ENCODE results near the gene CACNA1F.

Gene CACNA1F

DNA sequence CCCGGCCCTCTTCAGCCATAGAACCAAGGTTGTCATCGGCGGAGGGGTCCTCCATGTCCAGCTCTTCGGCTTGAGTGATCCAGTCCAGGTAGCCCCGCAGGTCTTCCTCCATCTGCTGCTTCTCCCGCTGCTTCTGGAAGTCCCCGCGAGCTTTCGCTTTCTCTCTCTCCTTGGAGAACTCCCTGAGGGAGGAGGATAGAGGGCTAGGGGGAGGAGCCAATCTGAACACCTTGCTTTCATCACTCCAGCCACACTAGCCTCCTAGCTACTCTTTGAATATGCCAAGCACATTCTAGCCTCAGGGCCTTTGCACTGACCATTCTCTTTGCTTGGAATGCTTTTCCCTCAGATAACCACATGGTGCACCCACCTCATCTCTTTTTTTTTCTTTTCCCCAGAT, 6.2 kb downstream of the CACNA1F start:
- TF ChIP-seq, protein P1, sequence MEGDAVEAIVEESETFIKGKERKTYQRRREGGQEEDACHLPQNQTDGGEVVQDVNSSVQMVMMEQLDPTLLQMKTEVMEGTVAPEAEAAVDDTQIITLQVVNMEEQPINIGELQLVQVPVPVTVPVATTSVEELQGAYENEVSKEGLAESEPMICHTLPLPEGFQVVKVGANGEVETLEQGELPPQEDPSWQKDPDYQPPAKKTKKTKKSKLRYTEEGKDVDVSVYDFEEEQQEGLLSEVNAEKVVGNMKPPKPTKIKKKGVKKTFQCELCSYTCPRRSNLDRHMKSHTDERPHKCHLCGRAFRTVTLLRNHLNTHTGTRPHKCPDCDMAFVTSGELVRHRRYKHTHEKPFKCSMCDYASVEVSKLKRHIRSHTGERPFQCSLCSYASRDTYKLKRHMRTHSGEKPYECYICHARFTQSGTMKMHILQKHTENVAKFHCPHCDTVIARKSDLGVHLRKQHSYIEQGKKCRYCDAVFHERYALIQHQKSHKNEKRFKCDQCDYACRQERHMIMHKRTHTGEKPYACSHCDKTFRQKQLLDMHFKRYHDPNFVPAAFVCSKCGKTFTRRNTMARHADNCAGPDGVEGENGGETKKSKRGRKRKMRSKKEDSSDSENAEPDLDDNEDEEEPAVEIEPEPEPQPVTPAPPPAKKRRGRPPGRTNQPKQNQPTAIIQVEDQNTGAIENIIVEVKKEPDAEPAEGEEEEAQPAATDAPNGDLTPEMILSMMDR (IDR thresholded peaks at IDR 0.05; ENCODE audit: control extremely low read depth, extremely low read depth, low read depth, missing control alignments): no peak
- ChIA-PET POLR2A (no interaction called here), CTCF (no interaction called here)
- no peak for DNase-seq (ENCODE audit: extremely low spot score)

DNA sequence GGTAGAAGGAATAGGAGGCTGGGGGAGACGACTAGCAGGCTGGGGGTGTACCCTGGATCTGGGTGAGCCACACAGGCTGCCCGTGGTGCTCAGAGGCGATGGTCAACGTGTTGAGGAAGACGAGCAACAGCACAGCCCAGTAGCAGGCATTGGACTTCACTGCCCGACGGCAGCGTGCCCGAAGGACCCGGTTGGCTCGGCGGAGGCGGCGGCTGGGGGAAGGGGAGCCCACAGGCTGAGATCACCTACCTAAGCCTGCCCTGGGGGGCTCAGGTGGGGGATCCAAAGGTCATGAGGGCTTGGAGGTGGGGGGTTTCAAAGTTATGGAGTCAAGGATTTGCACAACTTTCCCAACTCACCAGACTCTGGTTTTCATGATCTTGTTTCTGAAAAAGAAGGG, 7.3 kb downstream of the CACNA1F start:
- TF ChIP-seq, protein P1 (IDR thresholded peaks at IDR 0.05; ENCODE audit: control extremely low read depth, extremely low read depth, low read depth, missing control alignments): no peak
- ChIA-PET POLR2A (no interaction called here), CTCF (no interaction called here)
- no peak for DNase-seq (ENCODE audit: extremely low spot score)

DNA sequence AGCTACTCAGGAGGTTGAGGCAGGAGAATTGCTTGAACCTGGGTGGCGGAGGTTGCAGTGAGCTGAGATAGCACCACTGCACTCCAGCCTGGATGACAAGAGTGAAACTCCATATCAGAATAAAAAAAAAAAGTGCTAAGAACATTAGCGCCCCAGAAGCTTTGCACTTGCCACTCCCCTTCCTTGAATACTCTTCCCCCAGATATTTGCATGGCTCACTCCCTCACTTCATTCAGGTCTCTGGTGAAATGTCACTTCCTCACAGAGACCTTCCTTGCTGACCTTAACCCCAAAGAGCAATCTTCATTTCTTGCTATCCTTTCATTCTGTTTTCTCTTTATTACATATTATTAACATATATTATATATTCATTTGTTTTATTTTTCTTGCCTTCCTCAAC, 11.3 kb downstream of the CACNA1F start:
- POLR2A ChIA-PET: no interaction called here
- TF ChIP-seq, protein P1 (IDR thresholded peaks at IDR 0.05; ENCODE audit: control extremely low read depth, extremely low read depth, low read depth, missing control alignments): no peak
- DNase-seq (ENCODE audit: extremely low spot score): no peak
- CTCF ChIA-PET: interaction anchor here (2.1 kb wide), 1 partner anchor 29 kb away, joined by 5 read pairs; no protein-coding TSS in a partner anchor

DNA sequence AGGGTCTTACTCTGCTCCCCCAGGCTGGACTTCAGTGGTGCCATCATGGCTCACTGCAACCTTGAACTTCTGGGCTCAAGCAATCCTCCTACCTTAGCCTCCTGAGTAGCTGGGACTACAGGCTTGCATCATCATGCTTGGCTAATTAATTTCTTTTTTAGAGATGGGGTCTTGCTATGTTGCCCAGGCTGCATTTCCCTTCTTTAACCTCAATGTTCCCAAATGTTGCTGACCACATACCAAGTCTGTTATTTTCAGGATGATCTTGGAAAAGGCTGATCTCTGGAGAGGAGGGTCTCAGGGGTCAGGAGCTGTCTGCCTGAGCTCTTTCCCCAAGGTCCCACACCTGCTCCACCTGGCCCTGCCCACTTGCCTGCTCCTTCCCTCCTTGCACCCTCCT, 13.0 kb downstream of the CACNA1F start:
- DNase-seq (ENCODE audit: extremely low spot score): no peak
- TF ChIP-seq, protein P1 (IDR thresholded peaks at IDR 0.05; ENCODE audit: control extremely low read depth, extremely low read depth, low read depth, missing control alignments): no peak
- CTCF ChIA-PET: no interaction called here
- POLR2A ChIA-PET: no interaction called here

DNA sequence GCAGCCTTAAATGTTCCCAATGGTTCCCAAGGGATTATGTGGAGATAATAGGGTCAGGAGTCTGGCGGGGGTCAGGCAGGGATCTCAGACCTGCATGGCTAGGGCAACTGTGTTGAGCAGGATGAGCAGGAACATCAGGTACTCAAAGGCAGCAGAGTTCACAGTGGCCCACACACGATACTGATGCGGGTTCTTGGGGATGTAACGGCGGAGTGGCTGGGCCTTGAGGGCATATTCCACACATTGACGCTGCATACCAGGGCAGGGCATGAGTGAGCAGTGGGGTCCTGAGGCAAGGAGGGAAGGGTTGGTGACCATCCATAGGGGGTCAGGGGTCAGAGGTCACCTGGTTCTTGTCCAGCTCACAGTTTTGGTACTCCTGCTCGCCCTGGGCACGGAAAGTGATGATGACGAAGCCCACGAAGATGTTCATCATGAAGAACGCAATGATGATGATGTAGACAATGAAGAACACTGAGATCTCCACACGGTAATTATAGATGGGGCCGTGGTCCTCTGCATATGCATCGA, 18.1 kb downstream of the CACNA1F start:
- ChIA-PET CTCF (no interaction called here), POLR2A (no interaction called here)
- TF ChIP-seq, protein P1 (IDR thresholded peaks at IDR 0.05; ENCODE audit: control extremely low read depth, extremely low read depth, low read depth, missing control alignments): no peak
- DNase-seq (ENCODE audit: extremely low spot score): no peak

DNA sequence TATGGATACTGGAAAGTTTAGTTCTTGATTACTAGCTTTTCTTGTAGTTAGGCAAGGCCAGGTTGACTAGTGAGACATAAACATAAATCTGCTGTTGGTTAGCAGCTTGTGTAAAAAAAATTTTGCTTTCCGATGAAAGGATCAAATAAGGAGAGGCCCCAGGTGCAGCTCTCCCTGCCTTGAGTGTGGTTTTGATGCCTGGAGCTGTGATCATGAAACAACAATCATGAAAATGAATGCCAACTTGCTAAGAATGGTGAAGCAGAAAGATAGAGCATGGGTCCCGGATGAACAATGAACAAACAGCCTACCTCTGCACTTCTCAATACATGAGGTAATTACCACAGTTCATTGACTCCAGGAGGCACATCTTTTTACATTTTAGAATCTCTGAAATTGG, 18.7 kb downstream of the CACNA1F start:
- no peak for DNase-seq (ENCODE audit: extremely low spot score)
- CTCF ChIA-PET: no interaction called here
- TF ChIP-seq, protein P1 (IDR thresholded peaks at IDR 0.05; ENCODE audit: control extremely low read depth, extremely low read depth, low read depth, missing control alignments): no peak
- POLR2A ChIA-PET: no interaction called here

DNA sequence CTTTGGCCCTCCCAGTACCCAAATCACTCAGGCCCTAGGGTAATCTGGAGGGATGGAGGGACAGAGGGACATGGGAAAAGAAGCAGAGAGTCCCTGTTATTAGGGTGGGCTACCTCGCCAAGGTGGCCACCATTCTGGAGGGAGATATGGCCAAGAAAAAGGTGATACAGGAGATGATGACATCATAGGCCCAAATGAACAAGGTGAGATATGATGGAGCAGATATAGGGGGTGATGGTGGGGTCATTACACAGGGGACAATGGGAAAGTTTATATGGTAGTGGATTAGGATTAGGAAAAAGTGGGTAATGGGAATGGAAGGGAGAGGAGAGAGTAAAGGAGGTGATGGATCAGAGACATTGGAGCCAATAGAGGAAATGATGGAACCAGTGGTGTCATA, 20.3 kb downstream of the CACNA1F start:
- DNase-seq (ENCODE audit: extremely low spot score): no peak
- TF ChIP-seq, protein P1 (IDR thresholded peaks at IDR 0.05; ENCODE audit: control extremely low read depth, extremely low read depth, low read depth, missing control alignments): no peak
- ChIA-PET POLR2A (no interaction called here), CTCF (no interaction called here)
